Ascending aorta (tissue), 2 donors: ENCODE measurements around the gene SPATA31C1. TPM values are rescaled to one million over a fixed set of nuclear protein-coding genes. Genes with fewer than 3 reads are reported as not detected.
"Not testable (repeated sequence)": the region's sequence is repeated elsewhere in the genome, so short reads cannot be mapped to it uniquely, and the experiment has no call there.

Experiments used
- DNase-seq, 2 donors: peaks; one replicate each; pipeline ENCODE4 v3.0.0-alpha.2; 2019; ENCODE audit warnings: low spot score in 2 of 2
- H3K27ac ChIP-seq, 2 donors: fragments of 200-600 bp; sonication (generic); one replicate each; pipeline ENCODE4 v1.5.1; 2016 to 2017; ENCODE audit warnings: mild to moderate bottlenecking in 1 of 2
- H3K27me3 ChIP-seq: fragments of 200-600 bp; sonication (generic); one replicate; pipeline ENCODE4 v1.5.1; 2017
- H3K36me3 ChIP-seq, 2 donors: fragments of 200-600 bp; sonication (generic); one replicate each; pipeline ENCODE4 v1.5.1; 2016
- H3K4me1 ChIP-seq, 2 donors: fragments of 200-600 bp; sonication (generic); one replicate each; pipeline ENCODE4 v1.5.1; 2016 to 2017; ENCODE audit warnings: mild to moderate bottlenecking in 1 of 2
- H3K4me3 ChIP-seq, 2 donors: fragments of 200-600 bp; sonication (generic); one replicate each; pipeline ENCODE4 v1.5.1; 2016 to 2017; ENCODE audit warnings: mild to moderate bottlenecking in 1 of 2
- H3K9me3 ChIP-seq, 2 donors: fragments of 200-600 bp; sonication (generic); one replicate each; pipeline ENCODE4 v1.5.1; 2016
- intact Hi-C: fragments of 100-400 bp; cut with DNase I; formaldehyde crosslinking; loops from one replicate; pipeline ENCODE4 v1.15.1; 2023
- total RNA-seq: library from RNA; depleted of rRNA; stranded (reverse); fragments of >200 nt; gene quantifications from one replicate; pipeline ENCODE4 v1.1.0, GENCODE V29; 2016
- TF ChIP-seq, protein P1 (sequence below), 3 experiments: fragments of 200-600 bp in 2 of 3; fragments of 450-650 bp in 1 of 3; sonication (generic) in 2 of 3; IDR thresholded peaks; one replicate each; pipeline ENCODE4 v1.5.1; 2016 to 2019; ENCODE audit warnings: antibody characterized with exemption in 3 of 3, mild to moderate bottlenecking in 1 of 3, moderate library complexity in 1 of 3

Gene SPATA31C1
- total RNA-seq, 1 donor from 2014 or later = not detected

DNA sequence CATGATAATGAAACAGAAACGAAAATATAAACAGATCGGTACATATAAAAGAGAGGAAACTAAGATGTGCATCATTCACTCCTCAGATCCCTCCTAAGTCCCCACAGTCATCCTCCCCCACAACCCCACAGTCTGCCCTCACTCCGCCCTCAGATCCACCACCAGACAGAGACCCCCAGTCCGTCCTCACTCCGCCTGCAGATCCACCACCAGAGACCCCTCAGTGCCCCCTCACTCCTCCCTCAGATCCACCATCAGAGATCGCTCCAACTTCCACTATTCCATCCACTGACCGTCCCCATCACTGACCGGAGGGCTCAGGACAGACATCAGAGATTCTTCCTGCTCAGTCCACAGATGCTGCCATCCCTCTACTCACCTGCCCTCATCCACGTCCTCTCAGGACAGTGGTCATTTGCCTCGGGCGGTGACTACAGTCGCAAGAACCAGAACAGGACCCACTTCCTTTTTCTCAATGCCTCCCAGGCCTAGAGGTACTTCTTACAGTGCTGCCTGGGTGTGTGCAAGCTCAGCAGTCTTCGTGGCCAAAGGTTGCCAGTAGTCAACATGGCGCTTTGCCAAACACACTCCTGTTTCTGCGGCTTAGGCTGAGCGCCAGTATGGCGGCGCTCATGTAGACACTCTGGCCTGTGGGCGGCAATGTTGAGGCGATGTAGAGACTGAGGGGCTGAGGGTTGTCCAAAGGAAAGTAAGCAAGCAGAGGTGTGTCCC lies 8.3 kb upstream of the SPATA31C1 start:
- no peak overlapping the region for H3K27ac ChIP-seq
- H3K4me1 ChIP-seq = no peaks in the 10 kb centered on the region
- H3K9me3 ChIP-seq = no peaks in the 10 kb centered on the region
- TF ChIP-seq, protein P1, sequence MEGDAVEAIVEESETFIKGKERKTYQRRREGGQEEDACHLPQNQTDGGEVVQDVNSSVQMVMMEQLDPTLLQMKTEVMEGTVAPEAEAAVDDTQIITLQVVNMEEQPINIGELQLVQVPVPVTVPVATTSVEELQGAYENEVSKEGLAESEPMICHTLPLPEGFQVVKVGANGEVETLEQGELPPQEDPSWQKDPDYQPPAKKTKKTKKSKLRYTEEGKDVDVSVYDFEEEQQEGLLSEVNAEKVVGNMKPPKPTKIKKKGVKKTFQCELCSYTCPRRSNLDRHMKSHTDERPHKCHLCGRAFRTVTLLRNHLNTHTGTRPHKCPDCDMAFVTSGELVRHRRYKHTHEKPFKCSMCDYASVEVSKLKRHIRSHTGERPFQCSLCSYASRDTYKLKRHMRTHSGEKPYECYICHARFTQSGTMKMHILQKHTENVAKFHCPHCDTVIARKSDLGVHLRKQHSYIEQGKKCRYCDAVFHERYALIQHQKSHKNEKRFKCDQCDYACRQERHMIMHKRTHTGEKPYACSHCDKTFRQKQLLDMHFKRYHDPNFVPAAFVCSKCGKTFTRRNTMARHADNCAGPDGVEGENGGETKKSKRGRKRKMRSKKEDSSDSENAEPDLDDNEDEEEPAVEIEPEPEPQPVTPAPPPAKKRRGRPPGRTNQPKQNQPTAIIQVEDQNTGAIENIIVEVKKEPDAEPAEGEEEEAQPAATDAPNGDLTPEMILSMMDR (IDR thresholded peaks at IDR 0.05) = no peak
- no peaks in the 10 kb centered on the region for H3K36me3 ChIP-seq
- H3K27me3 ChIP-seq = no peaks in the 10 kb centered on the region
- peak in 1 of 2 donors; percentile 61 for DNase-seq
- H3K4me3 ChIP-seq = no peak overlapping the region
- intact Hi-C loops = no loop called here

DNA sequence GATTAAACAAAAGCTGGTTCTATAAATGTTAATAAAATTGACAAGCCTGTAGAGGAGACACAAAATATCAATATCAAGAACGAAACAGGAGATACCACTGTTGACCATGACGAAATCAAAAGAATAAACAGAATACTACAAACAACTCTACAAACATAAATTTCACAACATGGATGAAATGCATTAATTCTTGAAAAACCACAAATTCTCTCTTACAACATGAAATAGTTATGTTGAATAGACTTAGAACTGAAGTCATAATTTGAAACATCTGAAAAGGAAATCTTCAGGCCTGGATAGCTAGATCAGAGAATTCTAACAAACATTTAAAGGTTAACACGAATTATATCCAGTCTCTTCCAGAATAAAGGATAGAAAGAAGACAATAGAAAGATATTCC lies 6.9 kb upstream of the SPATA31C1 start:
- Histone ChIP-seq H3K27ac (no peak overlapping the region), H3K9me3 (no peaks in the 10 kb centered on the region), H3K4me3 (no peak overlapping the region), H3K36me3 (no peaks in the 10 kb centered on the region), H3K27me3 (no peaks in the 10 kb centered on the region), H3K4me1 (no peaks in the 10 kb centered on the region)
- DNase-seq = no peak
- TF ChIP-seq, protein P1 (IDR thresholded peaks at IDR 0.05) = no peak
- intact Hi-C loops = no loop called here

DNA sequence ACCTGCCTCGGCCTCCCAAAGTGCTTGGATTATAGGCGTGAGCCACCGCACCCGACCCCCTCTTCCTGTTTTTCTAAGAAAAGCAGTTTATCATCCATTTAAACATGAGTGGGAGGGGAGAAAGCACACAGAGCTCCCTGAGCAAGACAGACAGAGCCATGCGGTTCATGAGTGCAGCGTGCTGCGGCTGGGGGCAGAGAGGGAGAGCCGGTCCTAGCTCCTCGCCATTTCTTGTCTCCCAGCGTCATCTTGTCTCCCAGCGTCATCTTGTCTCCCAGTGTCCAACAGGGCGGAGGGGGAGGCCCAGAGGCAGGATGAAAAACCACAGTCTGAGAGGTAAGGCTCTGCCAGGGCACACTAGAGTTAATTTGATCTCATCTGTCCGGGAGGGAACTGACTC lies 1.3 kb downstream of the SPATA31C1 start:
- not testable (repeated sequence) for H3K4me3 ChIP-seq, H3K36me3 ChIP-seq, H3K9me3 ChIP-seq

DNA sequence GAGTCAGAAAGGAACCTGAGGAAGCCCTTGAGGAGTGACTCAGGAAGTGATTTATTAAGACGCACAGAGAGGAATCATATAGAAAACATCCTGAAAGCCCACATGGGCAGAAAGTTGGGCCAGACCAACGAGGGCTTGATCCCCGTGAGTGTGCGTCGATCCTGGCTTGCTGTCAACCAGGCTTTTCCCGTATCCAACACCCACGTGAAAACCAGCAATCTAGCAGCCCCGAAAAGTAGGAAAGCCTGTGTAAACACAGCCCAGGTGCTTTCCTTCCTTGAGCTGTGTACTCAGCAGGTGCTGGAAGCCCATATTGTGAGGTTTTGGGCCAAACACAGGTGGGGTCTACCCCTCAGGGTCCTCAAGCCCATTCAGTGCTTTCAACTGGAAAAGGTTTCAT lies 3.8 kb downstream of the SPATA31C1 start:
- H3K36me3 ChIP-seq, H3K4me3 ChIP-seq, H3K4me1 ChIP-seq, H3K27me3 ChIP-seq, intact Hi-C loops, DNase-seq, H3K27ac ChIP-seq, H3K9me3 ChIP-seq: not testable (repeated sequence)

More for the DNA sequence above, 1.3 kb downstream of the SPATA31C1 start:
- H3K27me3 ChIP-seq, H3K4me1 ChIP-seq, intact Hi-C loops, H3K27ac ChIP-seq, DNase-seq: not testable (repeated sequence)

DNA sequence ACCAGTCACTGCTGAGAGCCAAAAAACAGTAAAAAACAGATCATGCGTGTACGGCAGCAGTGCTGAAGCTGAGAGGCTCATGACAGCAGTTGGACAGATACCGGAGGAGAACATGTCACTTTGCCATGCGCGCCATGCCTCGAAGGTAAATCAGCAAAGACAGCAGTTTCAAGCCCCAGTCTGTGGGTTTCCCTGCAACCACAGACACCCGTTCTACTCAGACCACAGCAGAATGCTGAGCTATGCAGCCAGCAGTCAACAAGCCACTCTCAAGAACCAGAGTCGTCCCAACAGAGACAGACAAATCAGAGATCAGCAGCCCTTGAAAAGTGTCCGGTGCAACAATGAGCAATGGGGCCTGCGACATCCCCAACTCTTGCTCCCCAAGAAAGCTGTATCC lies 5.2 kb downstream of the SPATA31C1 start:
- H3K4me1 ChIP-seq, intact Hi-C loops, H3K9me3 ChIP-seq, H3K27me3 ChIP-seq, H3K27ac ChIP-seq, H3K4me3 ChIP-seq, H3K36me3 ChIP-seq: not testable (repeated sequence)
- DNase-seq = peak in 1 of 2 donors; percentile 31

DNA sequence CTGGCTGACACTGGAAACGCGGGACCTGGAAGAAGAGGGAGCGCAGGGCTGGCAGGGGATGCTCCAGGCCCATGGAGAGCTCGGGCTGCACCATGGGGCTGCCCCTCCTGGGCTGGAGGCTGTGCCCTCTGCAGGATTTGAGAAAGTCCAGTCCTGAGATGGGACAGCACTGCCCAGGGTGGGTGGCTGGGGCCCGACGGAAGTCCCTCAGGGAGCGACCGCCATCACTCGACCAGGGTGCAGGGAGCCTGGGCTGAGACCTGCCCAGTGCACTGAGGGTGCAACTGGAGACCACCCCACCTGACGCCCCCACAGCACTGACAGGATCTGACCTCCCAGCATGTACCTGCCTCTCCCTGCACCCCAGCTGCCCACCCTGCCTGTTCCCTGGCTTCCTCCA lies 7.1 kb downstream of the SPATA31C1 start:
- peak in 1 of 2 donors; percentile 50 for DNase-seq
- H3K27ac ChIP-seq, H3K36me3 ChIP-seq, H3K27me3 ChIP-seq, H3K4me1 ChIP-seq, H3K4me3 ChIP-seq, H3K9me3 ChIP-seq, intact Hi-C loops: not testable (repeated sequence)

DNA sequence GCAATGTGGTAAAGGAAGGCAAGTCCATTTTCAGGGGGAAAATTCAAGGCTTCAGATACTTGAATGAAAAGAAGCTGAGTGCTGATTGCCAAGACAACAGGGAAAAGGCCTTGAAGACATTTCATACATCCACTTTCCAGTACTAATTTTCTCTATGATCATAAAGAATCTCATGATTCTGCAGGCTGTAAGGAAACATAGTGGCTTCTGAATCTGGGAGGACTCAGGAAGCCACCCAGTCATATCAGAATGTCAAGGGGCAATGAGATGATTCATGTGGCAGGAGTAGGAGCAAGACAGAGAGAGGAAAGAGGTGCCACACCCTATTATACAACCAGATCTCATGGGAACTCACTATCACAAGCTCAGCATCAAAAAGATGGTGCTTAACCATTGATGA lies 11.4 kb downstream of the SPATA31C1 start:
- H3K9me3 ChIP-seq, intact Hi-C loops, H3K36me3 ChIP-seq, H3K27ac ChIP-seq, H3K27me3 ChIP-seq, H3K4me3 ChIP-seq, H3K4me1 ChIP-seq, DNase-seq: not testable (repeated sequence)

DNA sequence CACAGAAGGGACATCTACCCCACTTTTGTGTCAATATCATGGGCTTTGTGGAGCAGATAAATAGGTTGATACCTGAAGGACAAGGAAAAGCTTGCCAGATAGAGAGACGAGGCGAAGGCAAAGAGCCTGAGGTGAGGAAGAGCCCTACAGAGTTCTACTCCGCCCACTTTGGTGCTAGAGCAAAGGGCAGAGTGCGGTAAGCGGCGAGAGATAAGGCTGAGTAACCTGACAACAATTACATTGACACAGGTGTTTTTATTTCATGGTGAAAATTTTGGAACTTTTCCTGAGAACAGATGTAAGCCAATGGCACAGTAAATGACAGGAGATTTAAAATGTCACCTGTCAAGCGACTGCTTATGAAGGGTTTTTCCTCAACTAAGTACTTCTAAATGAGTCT lies 16.7 kb downstream of the SPATA31C1 start:
- H3K9me3 ChIP-seq, H3K4me1 ChIP-seq, H3K4me3 ChIP-seq, DNase-seq, intact Hi-C loops, H3K27ac ChIP-seq, H3K27me3 ChIP-seq, H3K36me3 ChIP-seq: not testable (repeated sequence)

DNA sequence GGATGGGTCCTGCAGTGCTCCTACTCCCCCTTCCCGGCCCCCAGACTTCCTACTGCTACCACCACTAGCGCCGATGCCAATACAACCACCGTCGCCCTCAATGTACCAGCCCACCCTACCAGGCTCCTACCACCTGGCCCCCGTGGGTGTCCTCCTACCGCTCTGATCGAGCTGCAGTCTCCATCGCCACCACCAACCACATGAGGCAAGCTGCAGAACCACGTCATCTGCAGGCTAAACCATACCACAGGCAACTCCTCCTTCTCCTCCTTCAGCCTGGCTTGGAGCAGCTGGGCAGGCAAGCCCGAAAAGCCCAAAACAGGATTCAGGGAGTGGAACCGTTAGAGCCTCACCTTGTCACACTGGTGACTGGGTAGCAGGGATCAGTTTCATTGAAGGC lies 19.6 kb downstream of the SPATA31C1 start:
- H3K4me1 ChIP-seq, H3K36me3 ChIP-seq, intact Hi-C loops, H3K27ac ChIP-seq, H3K4me3 ChIP-seq, H3K9me3 ChIP-seq, DNase-seq, H3K27me3 ChIP-seq: not testable (repeated sequence)

DNA sequence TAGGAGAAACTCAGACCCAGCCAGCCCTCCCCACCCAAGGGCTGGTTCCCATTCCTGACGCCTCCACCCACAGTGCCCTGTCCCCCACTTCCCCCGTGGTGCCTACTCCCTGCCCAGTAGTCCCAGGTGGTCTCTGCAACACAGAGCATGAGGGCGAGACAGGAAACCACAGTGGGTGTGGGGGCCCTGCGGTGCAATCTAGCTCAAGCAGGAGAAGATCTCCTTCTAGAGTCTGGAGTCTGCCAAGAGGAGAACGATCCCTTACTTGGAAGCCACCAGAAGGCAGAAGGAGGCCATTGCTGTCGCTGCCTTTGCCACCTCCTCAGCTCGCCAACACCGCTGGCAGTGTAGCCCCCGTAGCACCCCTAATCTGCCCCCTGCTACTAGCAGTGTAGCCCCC lies 20.2 kb downstream of the SPATA31C1 start:
- H3K36me3 ChIP-seq, H3K4me3 ChIP-seq, intact Hi-C loops, H3K9me3 ChIP-seq, DNase-seq, H3K27ac ChIP-seq, H3K27me3 ChIP-seq, H3K4me1 ChIP-seq: not testable (repeated sequence)

DNA sequence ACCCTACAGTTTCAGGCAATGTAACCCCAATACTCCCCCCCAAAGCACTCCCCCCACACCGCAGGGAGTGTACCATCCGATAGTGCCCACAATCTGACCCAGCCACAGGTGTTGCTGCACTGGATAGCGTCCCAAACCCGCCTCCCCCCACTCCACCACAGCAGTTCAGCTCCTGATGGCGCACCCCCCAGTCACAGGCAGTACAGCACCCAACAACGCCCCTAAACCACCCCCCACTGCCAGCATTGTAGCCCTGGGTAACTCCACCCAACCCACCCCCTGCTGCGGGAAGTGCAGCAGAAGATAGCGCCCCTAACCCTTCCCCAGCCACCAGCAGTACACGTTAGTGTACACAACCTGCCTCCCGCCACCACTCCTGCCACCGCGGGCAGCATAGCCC lies 20.6 kb downstream of the SPATA31C1 start:
- H3K36me3 ChIP-seq, H3K27me3 ChIP-seq, intact Hi-C loops, DNase-seq, H3K4me1 ChIP-seq, H3K27ac ChIP-seq, H3K4me3 ChIP-seq, H3K9me3 ChIP-seq: not testable (repeated sequence)

DNA sequence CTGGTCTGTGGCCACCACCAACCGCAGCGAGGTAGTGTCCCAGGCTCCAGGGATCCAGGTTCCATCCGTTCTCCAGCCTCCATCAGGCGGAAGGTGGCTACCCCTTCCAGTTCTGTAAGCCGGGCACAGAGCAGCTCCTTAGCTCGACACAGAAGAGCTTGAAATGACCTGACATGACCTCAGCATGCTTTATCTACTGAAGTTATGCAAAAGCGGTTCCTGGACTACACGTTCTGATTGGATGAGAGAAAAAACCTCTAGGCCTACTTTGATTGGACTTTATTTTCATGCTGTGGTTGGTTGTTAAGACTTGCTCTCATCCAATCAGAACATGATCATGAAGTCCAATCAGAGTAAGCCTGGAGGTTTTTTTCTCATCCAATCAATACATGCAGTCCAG lies 21.3 kb downstream of the SPATA31C1 start:
- H3K36me3 ChIP-seq, H3K4me1 ChIP-seq, H3K9me3 ChIP-seq, H3K27me3 ChIP-seq, intact Hi-C loops, DNase-seq, H3K4me3 ChIP-seq, H3K27ac ChIP-seq: not testable (repeated sequence)
